Mononuclear cell (primary cell): Measurements from ENCODE around the gene GLIS1. TPM values are rescaled to one million over a fixed set of nuclear protein-coding genes. Genes with fewer than 3 reads are reported as not detected.

Experiments used
- H3K27me3 ChIP-seq: 2 replicates; pipeline ENCODE4 v1.6.0; 2011; ENCODE audit warnings: low read length, control low read depth; ENCODE audit not compliant: insufficient read depth
- H3K4me1 ChIP-seq: 2 replicates; pipeline ENCODE4 v1.5.1; 2011; ENCODE audit warnings: mild to moderate bottlenecking, low read length, control low read depth; ENCODE audit not compliant: insufficient read depth
- H3K4me3 ChIP-seq: 2 replicates; pipeline ENCODE4 v1.5.1; 2011; ENCODE audit warnings: mild to moderate bottlenecking, low read length, moderate library complexity
- H3K9me3 ChIP-seq: 2 replicates; pipeline ENCODE4 v1.5.1; 2011; ENCODE audit warnings: low read depth, mild to moderate bottlenecking, control low read depth, low read length
- total RNA-seq: library from RNA; depleted of rRNA; stranded (reverse); fragments of >200 nt; gene quantifications from one replicate; pipeline ENCODE4 v1.2.3, GENCODE V29; 2012

The GLIS1 gene
- total RNA-seq, 1 donor = not detected

DNA sequence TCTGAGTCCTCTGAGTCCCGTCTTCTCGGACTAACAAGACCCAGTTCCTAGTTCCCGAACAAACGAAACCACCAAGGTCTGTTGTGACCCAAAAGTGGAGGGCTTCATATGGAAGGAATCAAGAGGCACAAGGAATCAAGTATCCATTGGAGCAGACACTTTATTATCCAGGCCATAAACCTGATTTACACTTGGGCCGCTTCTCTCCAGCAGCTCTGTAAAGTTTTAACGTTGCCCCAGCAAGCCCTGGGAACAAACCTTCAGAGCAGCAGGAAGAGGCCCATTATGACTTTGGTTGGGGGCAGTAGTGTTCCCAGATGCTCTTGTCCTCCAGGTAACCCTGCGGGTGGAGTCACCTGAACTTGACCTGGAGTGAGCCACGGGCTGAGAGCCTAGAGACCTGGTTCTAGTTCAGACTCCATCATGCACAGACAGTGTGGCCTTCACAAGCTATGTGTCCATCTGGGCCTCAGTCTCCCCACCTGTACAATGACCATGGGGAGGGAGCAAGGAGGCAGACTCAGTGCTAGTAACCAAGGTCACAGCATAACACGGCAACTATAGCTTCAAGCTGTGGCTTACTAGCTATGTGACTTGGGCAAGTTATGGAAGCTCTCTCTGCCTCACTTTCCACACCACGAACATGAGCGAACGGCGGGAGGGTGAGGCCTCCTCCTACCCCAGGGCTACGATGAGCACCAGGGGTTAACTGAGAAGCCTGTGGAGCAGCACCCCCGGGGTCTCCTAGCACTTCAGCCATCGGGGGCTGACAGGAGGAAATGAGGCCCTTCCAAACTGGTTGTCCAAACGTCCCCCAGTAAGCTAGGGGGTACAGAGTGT is 95.7 kb downstream of the GLIS1 start:
- H3K4me3 ChIP-seq = no peak overlapping the region
- H3K4me1 ChIP-seq = no peaks in the 10 kb centered on the region
- H3K27me3 ChIP-seq = no peaks in the 10 kb centered on the region
- no peaks in the 10 kb centered on the region for H3K9me3 ChIP-seq

- no peaks in the 10 kb centered on the region for H3K4me1 ChIP-seq
- H3K27me3 ChIP-seq = no peaks in the 10 kb centered on the region
Measured at GRCh38 chr1:53642607-53643006, 96.4 kb downstream of the GLIS1 start.

GRCh38 chr1:53642215-53642555 is 96.8 kb downstream of the GLIS1 start:
- H3K9me3 ChIP-seq = no peaks in the 10 kb centered on the region
- no peaks in the 10 kb centered on the region for H3K4me1 ChIP-seq
- no peak overlapping the region for H3K4me3 ChIP-seq
- H3K27me3 ChIP-seq = no peaks in the 10 kb centered on the region

More at GRCh38 chr1:53642607-53643006, 96.4 kb downstream of the GLIS1 start:
- H3K4me3 ChIP-seq = no peak overlapping the region
- H3K9me3 ChIP-seq = no peaks in the 10 kb centered on the region

DNA sequence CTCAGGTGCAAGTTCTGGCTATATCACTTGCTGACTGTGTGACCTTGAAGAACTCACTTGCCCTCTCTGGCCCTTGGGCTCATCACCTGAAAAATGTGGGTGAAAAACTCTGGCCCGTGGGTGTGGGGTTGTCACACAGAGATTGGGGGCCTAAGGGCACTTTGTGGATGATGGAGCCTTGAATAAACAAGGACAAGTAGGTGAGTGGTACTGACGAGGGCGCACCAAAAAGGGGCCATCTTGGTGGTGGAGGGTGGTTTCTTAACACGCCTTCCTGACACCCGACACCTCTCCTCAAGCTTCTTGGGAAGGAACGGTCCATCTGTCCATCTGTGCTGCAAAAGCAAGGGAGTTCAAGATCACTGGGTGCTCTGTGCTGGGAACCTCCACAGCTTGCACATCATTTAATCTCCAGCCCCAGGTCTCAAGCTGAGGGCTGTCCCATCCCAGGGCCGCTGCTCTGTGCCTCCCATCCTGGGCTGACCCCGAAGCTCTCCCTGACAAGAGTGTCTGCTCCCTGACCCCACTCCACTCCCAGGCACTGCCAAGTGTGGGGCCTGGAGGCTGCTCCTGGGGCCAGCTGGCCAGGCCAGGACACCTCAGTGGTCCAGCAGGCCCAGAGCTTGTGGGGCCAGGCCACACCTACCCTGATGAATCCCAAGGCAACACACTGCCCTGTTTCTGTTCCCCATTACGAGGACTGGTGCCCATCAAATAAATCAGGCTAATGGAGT is 97.3 kb downstream of the GLIS1 start:
- H3K4me3 ChIP-seq = no peak overlapping the region
- H3K4me1 ChIP-seq = no peaks in the 10 kb centered on the region
- no peaks in the 10 kb centered on the region for H3K27me3 ChIP-seq
- no peaks in the 10 kb centered on the region for H3K9me3 ChIP-seq

GRCh38 chr1:53640701-53641075 is 98.3 kb downstream of the GLIS1 start:
- H3K4me1 ChIP-seq = no peaks in the 10 kb centered on the region
- H3K9me3 ChIP-seq = no peaks in the 10 kb centered on the region
- no peaks in the 10 kb centered on the region for H3K27me3 ChIP-seq
- no peak overlapping the region for H3K4me3 ChIP-seq

- Histone ChIP-seq H3K4me1 (no peaks in the 10 kb centered on the region), H3K27me3 (no peaks in the 10 kb centered on the region), H3K9me3 (no peaks in the 10 kb centered on the region), H3K4me3 (no peak overlapping the region)
Measured at GRCh38 chr1:53639996-53640700, 98.8 kb downstream of the GLIS1 start.

- Histone ChIP-seq H3K4me1 (no peaks in the 10 kb centered on the region), H3K4me3 (no peak overlapping the region), H3K27me3 (no peaks in the 10 kb centered on the region), H3K9me3 (no peaks in the 10 kb centered on the region)
Measured at GRCh38 chr1:53639251-53639763, 99.7 kb downstream of the GLIS1 start.

GRCh38 chr1:53638360-53639035 is 100.5 kb downstream of the GLIS1 start:
- H3K27me3 ChIP-seq = no peaks in the 10 kb centered on the region
- H3K9me3 ChIP-seq = no peaks in the 10 kb centered on the region
- no peak overlapping the region for H3K4me3 ChIP-seq
- H3K4me1 ChIP-seq = no peaks in the 10 kb centered on the region

GRCh38 chr1:53637511-53638359 is 101.2 kb downstream of the GLIS1 start:
- no peaks in the 10 kb centered on the region for H3K4me1 ChIP-seq
- no peak overlapping the region for H3K4me3 ChIP-seq
- no peaks in the 10 kb centered on the region for H3K9me3 ChIP-seq
- no peaks in the 10 kb centered on the region for H3K27me3 ChIP-seq

- Histone ChIP-seq H3K4me1 (no peaks in the 10 kb centered on the region), H3K4me3 (no peak overlapping the region), H3K9me3 (no peaks in the 10 kb centered on the region), H3K27me3 (no peaks in the 10 kb centered on the region)
Measured at GRCh38 chr1:53636621-53637171, 102.3 kb downstream of the GLIS1 start.

GRCh38 chr1:53634571-53634979 is 104.4 kb downstream of the GLIS1 start:
- Histone ChIP-seq H3K27me3 (no peaks in the 10 kb centered on the region), H3K9me3 (no peaks in the 10 kb centered on the region), H3K4me3 (no peak overlapping the region), H3K4me1 (no peaks in the 10 kb centered on the region)

DNA sequence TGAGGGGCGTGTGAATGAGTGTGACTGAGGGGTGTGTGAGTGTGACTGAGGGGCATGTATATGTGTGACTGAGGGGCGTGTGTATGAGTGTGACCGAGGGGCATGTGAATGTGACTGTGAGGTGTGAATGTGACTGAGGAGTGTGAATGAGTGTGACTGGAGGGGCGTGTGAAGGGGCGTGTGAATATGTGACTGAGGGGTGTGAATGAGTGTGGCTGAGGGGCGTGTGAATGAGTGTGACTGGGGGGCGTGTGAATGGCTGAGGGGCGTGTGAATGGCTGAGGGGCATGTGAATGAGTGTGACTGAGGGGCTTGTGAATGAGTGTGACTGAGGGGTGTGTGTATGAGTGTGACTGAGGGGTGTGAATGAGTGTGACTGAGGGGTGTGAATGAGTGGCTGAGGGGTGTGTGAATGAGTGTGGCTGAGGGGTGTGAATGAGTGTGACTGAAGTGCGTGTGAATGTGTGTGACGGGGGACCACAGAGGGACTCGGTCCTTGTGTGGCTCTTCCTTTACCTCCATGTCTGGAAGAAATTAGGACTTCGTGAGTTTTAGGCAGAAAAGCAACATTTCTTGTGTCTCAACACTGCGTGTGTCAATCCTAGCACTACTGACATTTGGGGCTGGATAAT is 105.8 kb downstream of the GLIS1 start:
- Histone ChIP-seq H3K4me1 (no peaks in the 10 kb centered on the region), H3K27me3 (no peaks in the 10 kb centered on the region), H3K4me3 (no peak overlapping the region), H3K9me3 (no peaks in the 10 kb centered on the region)

DNA sequence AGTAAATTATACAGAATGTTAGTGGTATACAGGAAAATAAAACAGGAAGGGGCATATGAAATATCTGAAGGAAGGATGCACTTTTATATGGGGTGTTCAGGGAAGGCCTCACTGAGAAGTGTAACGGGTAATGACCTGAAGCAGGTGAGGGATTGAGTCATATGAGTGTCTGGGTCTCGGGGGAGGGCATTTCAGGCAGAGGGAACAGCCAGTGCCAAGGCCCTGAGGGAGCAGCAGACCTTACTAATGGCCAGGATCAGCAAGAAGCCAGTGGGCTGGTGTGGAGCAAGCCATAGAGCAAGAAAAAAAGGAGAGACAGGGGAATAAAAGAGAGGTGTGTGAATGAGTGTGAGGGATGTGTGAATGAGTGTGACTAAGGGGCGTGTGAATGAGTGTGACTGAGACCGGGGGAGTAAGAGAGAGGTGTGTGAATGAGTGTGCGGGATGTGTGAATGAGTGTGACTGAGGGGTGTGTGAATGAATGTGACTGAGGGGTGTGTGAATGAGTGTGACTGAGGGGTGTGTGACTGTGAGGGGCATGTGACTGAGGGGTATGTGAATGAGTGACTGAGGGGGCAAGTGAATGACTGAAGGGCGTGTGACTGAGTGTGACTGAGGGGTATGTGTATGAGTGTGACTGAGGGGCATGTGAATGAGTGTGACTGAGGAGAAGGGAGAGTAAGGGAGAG is 107.2 kb downstream of the GLIS1 start:
- H3K27me3 ChIP-seq = no peaks in the 10 kb centered on the region
- no peaks in the 10 kb centered on the region for H3K9me3 ChIP-seq
- no peaks in the 10 kb centered on the region for H3K4me1 ChIP-seq
- no peak overlapping the region for H3K4me3 ChIP-seq
